ENCODE measurements around the gene MOB3C. TPM values are rescaled to one million over a fixed set of nuclear protein-coding genes. Genes with fewer than 3 reads are reported as not detected.
A peak's percentile ranks its signal among the peaks of the same experiment; 100 is the strongest.

MOB3C gene
- total RNA-seq, 1 donor from 2014 or later, result 14.9 TPM

DNA sequence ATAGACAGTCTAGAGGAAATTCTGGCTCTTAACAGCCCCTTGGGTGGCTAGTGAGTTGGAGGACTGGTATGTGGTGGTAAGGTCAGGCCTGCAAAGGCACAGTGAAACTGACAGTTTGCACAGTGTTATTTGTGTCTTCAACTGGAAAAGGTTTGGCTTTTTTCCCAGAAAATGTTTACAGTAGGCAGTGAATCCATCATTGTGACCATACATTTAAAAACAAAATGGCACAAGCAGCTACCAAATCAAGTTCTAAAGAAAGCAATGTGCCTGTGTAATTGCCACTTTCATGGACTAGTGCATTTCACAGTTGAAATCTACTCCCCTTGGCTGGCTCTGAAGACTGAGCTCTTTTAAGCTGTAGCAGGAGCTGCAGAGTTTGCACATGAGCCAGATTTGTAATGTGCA is 26.8 kb upstream of the MOB3C start:
- no peak for DNase-seq (ENCODE audit: low spot score)
- intact Hi-C loops (cut with DNase I), result no loop called here

DNA sequence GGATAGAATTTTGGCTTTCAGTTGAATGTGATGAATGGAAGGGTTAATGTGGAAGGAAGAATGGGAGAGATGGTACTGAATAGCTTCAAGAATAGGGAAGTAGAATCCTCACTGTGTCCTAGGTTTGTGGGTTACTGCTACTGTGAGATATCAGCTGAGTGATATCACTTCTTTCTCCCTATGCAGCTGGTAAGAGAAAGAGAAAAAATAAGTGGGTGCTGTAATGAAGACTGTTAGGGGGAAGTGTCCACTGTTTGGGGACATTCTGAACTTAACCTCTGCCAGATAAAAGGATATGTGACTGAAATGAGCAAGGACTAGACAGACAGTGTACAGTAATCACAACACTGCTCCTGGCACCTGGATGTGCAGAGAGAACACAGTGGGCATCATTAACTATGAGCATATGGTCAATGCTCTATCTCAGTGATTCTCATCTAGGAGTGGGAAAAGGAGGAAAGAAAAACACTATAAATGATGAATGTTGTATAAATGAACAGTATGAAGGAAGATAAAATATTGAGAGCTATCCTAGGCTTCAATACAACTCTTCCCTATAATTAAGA is 25.6 kb upstream of the MOB3C start:
- DNase-seq (ENCODE audit: low spot score), result no peak
- intact Hi-C loops (cut with DNase I), result no loop called here

- intact Hi-C loops (cut with DNase I), result no loop called here
- no peak for DNase-seq (ENCODE audit: low spot score)
Measured at GRCh38 chr1:46639547-46639946, 22.9 kb upstream of the MOB3C start.

DNA sequence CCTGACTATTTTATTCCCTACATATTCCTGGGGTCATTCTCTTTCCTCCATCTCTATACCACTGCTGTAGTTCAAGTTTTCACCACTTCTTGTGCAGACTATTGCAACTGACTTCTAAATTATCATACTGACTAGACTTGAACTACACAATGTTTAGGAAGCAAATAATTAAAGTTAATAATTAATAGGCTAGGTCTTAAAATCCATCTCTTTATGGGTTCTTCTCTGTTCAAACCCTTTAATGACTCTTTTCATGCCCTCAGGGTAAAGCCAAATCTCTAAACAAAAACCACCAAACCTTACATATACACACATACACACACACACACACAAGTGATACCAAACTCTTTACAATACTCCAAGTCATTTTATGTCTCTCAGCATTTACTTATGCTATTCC is 22.3 kb upstream of the MOB3C start:
- intact Hi-C loops (cut with DNase I), result no loop called here
- no peak for DNase-seq (ENCODE audit: low spot score)

- DNase-seq (ENCODE audit: low spot score), result no peak
- intact Hi-C loops (cut with DNase I), result no loop called here
Measured at GRCh38 chr1:46637444-46638083, 21.0 kb upstream of the MOB3C start.

DNA sequence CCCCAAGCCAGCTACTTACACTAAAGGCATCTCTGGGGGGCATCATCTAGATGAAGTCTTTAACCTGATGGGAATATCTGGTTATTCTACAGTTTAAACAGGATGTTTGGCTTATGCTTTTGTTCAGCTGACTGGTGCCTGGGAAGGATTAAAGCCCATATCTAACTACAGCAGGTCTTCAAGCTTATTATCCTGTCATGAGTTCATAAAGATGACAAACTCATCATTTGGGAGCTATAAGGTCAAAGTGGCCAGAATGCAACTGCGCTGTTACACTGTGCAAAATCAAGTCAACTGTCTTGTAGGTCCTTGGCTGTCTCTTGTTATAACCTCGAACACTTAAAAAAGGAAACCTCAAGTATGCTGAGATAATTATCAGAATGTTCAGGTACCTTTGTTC is 18.6 kb upstream of the MOB3C start:
- intact Hi-C loops (cut with DNase I), result no loop called here
- DNase-seq (ENCODE audit: low spot score), result no peak

GRCh38 chr1:46630719-46631118 is 14.1 kb upstream of the MOB3C start:
- intact Hi-C loops (cut with DNase I), result no loop called here

GRCh38 chr1:46623743-46624644 is 7.4 kb upstream of the MOB3C start:
- DNase-seq (ENCODE audit: low spot score), result no peak
- intact Hi-C loops (cut with DNase I), result no loop called here

More at GRCh38 chr1:46630719-46631118, 14.1 kb upstream of the MOB3C start:
- no peak for DNase-seq (ENCODE audit: low spot score)

DNA sequence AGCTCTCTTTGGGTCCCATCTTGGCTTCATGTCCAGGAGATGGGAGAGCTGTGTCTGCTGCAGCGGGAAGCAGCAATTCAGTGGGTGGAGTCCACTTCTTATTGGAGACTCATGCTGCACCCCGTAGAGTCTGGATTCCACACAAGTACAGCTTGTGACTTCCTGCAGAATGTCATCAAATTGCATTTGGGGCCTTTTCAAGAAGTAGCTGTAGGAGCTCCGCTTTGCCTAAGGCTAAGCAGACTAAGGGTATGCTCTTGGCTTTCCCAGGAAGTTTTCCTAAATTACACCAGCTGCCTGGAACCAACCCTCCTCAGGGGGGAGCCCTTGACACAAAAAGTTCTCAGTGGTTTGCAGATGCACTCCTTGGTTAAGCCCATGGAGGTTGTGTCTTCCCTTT is 5.7 kb upstream of the MOB3C start:
- DNase-seq (ENCODE audit: low spot score), result no peak
- intact Hi-C loops (cut with DNase I), result no loop called here

GRCh38 chr1:46621930-46622329 is 5.3 kb upstream of the MOB3C start:
- intact Hi-C loops (cut with DNase I), result no loop called here
- DNase-seq (ENCODE audit: low spot score), result no peak

DNA sequence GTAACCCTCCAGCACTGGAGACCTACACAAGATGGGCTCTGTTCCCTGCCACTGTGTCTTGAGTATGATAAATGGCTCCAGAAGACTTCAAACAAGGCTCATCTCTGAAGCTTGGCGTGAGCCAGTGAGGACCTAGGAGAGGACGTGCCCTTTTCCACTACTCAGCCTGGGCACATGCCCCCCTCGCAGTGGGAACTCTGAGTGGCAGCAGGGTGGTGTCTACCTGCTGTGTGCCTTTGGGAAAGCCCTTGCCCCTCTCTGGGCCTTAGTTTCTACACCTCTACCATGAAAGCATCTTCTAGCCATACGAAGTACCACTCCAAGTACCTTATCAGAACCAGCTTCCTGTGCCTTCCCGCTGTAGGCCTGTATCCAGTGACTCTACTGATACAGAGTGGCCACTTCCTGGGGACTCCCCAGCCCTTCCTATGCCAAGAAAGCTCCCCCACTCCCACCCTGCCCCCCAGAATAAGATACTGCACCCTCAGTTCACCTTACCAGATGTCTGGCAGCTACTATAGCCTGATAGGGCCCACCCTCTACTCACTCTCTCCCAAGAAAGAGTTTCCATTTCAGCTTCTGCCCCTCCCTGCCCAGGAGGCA is 3.1 kb upstream of the MOB3C start:
- intact Hi-C loops (cut with DNase I), result loop anchor here (5.0 kb wide), 2 partner anchors 48 to 98 kb away; partner anchors contain the start of genes ATPAF1 and EFCAB14
- no peak for DNase-seq (ENCODE audit: low spot score)

GRCh38 chr1:46618754-46619415 is 2.3 kb upstream of the MOB3C start:
- intact Hi-C loops (cut with DNase I), result loop anchor here (5.0 kb wide), 2 partner anchors 48 to 98 kb away; partner anchors contain the start of genes ATPAF1 and EFCAB14
- DNase-seq (ENCODE audit: low spot score), result no peak

GRCh38 chr1:46617833-46618232 is 1.2 kb upstream of the MOB3C start:
- no peak for DNase-seq (ENCODE audit: low spot score)
- intact Hi-C loops (cut with DNase I), result loop anchor here (5.0 kb wide), 2 partner anchors 49 to 99 kb away; partner anchors contain the start of genes ATPAF1 and EFCAB14

GRCh38 chr1:46617108-46617800 is 643 bp upstream of the MOB3C start:
- DNase-seq (ENCODE audit: low spot score), result no peak
- intact Hi-C loops (cut with DNase I), result loop anchor here (5.0 kb wide), 2 partner anchors 50 to 100 kb away; partner anchors contain the start of genes ATPAF1 and EFCAB14

DNA sequence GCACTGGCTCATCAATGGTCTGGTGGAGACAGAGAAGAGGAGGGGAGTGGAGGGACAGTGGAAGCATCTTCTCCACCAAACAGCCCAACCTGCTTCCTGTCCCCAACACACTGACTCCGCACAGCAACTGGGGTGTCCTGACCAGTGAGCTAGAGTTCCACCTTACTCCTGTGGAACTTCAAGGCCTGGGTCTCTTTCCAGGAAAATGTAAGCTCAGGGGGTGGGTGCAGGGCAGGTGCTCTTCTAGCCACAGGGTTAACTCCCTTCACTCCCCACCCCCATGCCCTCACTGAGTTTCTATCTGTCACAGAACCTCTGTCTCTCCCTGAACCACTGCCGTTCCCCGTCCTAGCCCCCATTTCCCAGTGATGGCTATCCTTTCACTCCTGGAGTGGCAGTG is 876 bp downstream of the MOB3C start:
- intact Hi-C loops (cut with DNase I), result loop anchor here (5.0 kb wide), 2 partner anchors 52 to 102 kb away; partner anchors contain the start of genes ATPAF1 and EFCAB14
- DNase-seq (ENCODE audit: low spot score), result no peak

- no peak for DNase-seq (ENCODE audit: low spot score)
- intact Hi-C loops (cut with DNase I), result loop anchor here (5.0 kb wide), 2 partner anchors 52 to 102 kb away; partner anchors contain the start of genes ATPAF1 and EFCAB14
Measured at GRCh38 chr1:46615088-46615487, 1.5 kb downstream of the MOB3C start.

DNA sequence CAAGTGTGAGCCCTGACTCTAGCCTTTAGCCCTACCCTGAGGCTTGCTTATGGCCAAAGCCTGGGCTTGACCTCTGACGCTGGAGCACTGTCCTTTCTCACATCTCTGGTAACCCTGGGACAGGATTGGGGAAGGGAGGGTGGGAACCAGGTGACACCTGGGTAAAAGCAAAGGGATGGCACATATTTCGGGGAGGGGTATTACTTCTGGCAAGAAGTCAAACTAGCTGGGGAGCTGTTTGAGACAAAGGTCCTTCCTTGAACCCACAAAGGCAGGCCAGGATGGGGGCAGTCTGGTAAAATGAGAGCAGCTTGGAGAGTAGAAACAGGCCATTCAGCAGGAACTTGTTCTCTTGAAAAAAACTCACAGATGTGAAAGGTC is 2.0 kb downstream of the MOB3C start:
- DNase-seq (ENCODE audit: low spot score), result no peak
- intact Hi-C loops (cut with DNase I), result no loop called here

GRCh38 chr1:46613661-46614603 is 2.7 kb downstream of the MOB3C start:
- intact Hi-C loops (cut with DNase I), result no loop called here
- peak; percentile 94 for DNase-seq (ENCODE audit: low spot score)

All from cardiac septum (tissue), 1 donor.